Tibial nerve (tissue), 4 donors: ENCODE results near the gene TLX3. TPM values are rescaled to one million over a fixed set of nuclear protein-coding genes. Genes with fewer than 3 reads are reported as not detected.
"Not testable (repeated sequence)": the region's sequence is repeated elsewhere in the genome, so short reads cannot be mapped to it uniquely, and the experiment has no call there.

Source experiments
- DNase-seq, 2 donors: peaks; one replicate each; pipeline ENCODE4 v3.0.0-alpha.2; 2019; ENCODE audit warnings: low spot score in 2 of 2
- H3K27ac ChIP-seq, 4 donors: fragments of 200-600 bp; sonication (generic) in 3 of 4; one replicate each; pipeline ENCODE4 v1.5.1; 2017 to 2019; ENCODE audit warnings: mild to moderate bottlenecking in 1 of 4
- H3K27me3 ChIP-seq, 2 donors: fragments of 200-600 bp; sonication (generic) in 1 of 2; one replicate each; pipeline versions ENCODE4 v1.5.1 to v1.6.0; 2017 to 2019
- H3K36me3 ChIP-seq, 3 donors: fragments of 200-600 bp; sonication (generic); one replicate each; pipeline ENCODE4 v1.5.1; 2018 to 2019
- H3K4me1 ChIP-seq, 4 donors: fragments of 200-600 bp; sonication (generic) in 3 of 4; one replicate each; pipeline ENCODE4 v1.5.1; 2017 to 2019
- H3K4me3 ChIP-seq, 4 donors: fragments of 200-600 bp; sonication (generic) in 3 of 4; one replicate each; pipeline ENCODE4 v1.5.1; 2017 to 2019; ENCODE audit warnings: mild to moderate bottlenecking in 1 of 4, moderate library complexity in 1 of 4
- H3K9me3 ChIP-seq, 4 donors: fragments of 200-600 bp; sonication (generic) in 3 of 4; one replicate each; pipeline ENCODE4 v1.5.1; 2017 to 2019
- EP300 ChIP-seq, 2 donors: sonication (generic); formaldehyde crosslinking; IDR thresholded peaks; one replicate each; pipeline ENCODE4 v1.6.1; 2017; ENCODE audit warnings: antibody characterized with exemption in 2 of 2, mild to moderate bottlenecking in 1 of 2
- POLR2A ChIP-seq, 2 donors: fragments of 450-650 bp; IDR thresholded peaks; one replicate each; pipeline ENCODE4 v1.6.1; 2017; ENCODE audit warnings: antibody characterized with exemption in 2 of 2, mild to moderate bottlenecking in 2 of 2, moderate library complexity in 2 of 2
- WGBS, 2 donors: methylation state at CpG; one replicate each; pipeline ENCODE4 v1.1.5; 2018; 5-methylcytosine and 5-hydroxymethylcytosine counted together
- total RNA-seq, 4 donors: library from RNA; depleted of rRNA; stranded (reverse); fragments of >200 nt; gene quantifications; one replicate each; pipeline ENCODE4 v1.1.0, GENCODE V29; 2016
- TF ChIP-seq, protein P1 (sequence below), 5 experiments: fragments of 200-600 bp in 3 of 5; fragments of 450-650 bp in 2 of 5; sonication (generic) in 3 of 5; IDR thresholded peaks; one replicate each; pipeline ENCODE4 v1.5.1; 2016 to 2019; ENCODE audit warnings: antibody characterized with exemption in 5 of 5, mild to moderate bottlenecking in 3 of 5, moderate library complexity in 2 of 5

The TLX3 gene
- total RNA-seq, 4 donors from 2014 or later, result not detected

DNA sequence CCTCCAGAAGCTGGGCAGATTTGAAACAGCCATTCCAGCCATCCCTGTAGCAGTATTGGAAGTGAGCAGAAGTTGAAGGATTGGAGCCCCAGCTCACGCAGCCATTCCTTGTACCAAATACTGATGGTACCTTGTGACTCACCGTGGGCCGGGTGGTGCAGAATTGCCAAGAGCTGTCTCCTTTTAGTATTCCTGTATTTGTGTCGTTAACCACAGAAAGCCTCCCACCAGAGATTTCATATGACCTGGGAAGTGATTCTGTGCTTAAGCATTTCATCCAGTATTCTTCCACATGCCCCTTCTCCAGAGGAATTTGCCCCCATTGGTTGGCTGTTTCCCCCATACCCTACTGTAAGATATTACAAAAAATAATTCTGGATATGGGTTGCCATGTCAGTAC, 17.7 kb upstream of the TLX3 start:
- no peaks in the 10 kb centered on the region for H3K27me3 ChIP-seq
- H3K36me3 ChIP-seq, result no peaks in the 10 kb centered on the region
- H3K9me3 ChIP-seq, result no peaks in the 10 kb centered on the region
- no peaks in the 10 kb centered on the region for H3K4me1 ChIP-seq
- 92 to 95% methylated on average over 4 of the region's 4 CpGs for WGBS, 2 donors
- no peak for DNase-seq
- no peak for TF ChIP-seq POLR2A (IDR thresholded peaks at IDR 0.05)
- H3K4me3 ChIP-seq, result no peak overlapping the region
- no peak overlapping the region for H3K27ac ChIP-seq

GRCh38 chr5:171295299-171295698, 13.7 kb upstream of the TLX3 start:
- Histone ChIP-seq H3K9me3 (no peaks in the 10 kb centered on the region), H3K27ac (no peak overlapping the region), H3K4me1 (no peaks in the 10 kb centered on the region), H3K4me3 (no peak overlapping the region), H3K27me3 (no peaks in the 10 kb centered on the region), H3K36me3 (no peaks in the 10 kb centered on the region)
- DNase-seq, result no peak
- WGBS, 2 donors, result 53 to 54% methylated on average over 1 of the region's 1 CpG
- TF ChIP-seq POLR2A (IDR thresholded peaks at IDR 0.05) (no peak), EP300 (IDR thresholded peaks at IDR 0.05) (no peak)
- TF ChIP-seq, protein P1, sequence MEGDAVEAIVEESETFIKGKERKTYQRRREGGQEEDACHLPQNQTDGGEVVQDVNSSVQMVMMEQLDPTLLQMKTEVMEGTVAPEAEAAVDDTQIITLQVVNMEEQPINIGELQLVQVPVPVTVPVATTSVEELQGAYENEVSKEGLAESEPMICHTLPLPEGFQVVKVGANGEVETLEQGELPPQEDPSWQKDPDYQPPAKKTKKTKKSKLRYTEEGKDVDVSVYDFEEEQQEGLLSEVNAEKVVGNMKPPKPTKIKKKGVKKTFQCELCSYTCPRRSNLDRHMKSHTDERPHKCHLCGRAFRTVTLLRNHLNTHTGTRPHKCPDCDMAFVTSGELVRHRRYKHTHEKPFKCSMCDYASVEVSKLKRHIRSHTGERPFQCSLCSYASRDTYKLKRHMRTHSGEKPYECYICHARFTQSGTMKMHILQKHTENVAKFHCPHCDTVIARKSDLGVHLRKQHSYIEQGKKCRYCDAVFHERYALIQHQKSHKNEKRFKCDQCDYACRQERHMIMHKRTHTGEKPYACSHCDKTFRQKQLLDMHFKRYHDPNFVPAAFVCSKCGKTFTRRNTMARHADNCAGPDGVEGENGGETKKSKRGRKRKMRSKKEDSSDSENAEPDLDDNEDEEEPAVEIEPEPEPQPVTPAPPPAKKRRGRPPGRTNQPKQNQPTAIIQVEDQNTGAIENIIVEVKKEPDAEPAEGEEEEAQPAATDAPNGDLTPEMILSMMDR (IDR thresholded peaks at IDR 0.05), result no peak

DNA sequence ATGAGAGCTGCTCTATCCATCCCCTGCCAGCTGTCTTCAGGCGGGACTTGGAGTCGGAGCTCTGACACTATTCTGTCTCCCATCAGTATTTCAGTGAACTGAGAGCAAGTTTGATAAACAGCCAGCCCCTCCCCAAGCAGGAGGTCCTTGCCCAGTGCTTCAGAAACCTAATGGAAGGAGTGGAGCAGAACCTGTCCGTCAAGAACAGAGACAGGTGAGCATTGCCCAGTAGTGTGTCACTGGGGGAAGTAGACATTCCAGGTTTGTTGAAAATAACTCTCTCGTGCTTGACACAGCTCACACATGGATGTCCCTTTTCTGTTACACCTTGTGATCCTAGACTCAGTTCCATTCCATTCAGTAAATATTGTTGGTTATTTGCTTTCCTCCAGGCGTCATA, 13.2 kb upstream of the TLX3 start:
- 91 to 95% methylated on average over 5 of the region's 5 CpGs for WGBS, 2 donors
- DNase-seq, result no peak
- Histone ChIP-seq H3K9me3 (no peaks in the 10 kb centered on the region), H3K4me3 (no peak overlapping the region), H3K36me3 (no peaks in the 10 kb centered on the region), H3K27ac (no peak overlapping the region), H3K27me3 (no peaks in the 10 kb centered on the region), H3K4me1 (no peaks in the 10 kb centered on the region)
- TF ChIP-seq EP300 (IDR thresholded peaks at IDR 0.05) (no peak), POLR2A (IDR thresholded peaks at IDR 0.05) (no peak)
- TF ChIP-seq, protein P1 (IDR thresholded peaks at IDR 0.05), result no peak

- not testable (repeated sequence) for H3K36me3 ChIP-seq, H3K9me3 ChIP-seq, H3K27ac ChIP-seq, H3K4me3 ChIP-seq, H3K4me1 ChIP-seq, DNase-seq, H3K27me3 ChIP-seq
- 91 to 95% methylated on average over 6 of the region's 6 CpGs for WGBS, 2 donors
Measured at GRCh38 chr5:171297941-171298340, 11.1 kb upstream of the TLX3 start.

GRCh38 chr5:171299228-171299627, 9.8 kb upstream of the TLX3 start:
- DNase-seq, result no peak
- WGBS, 2 donors, result 82 to 86% methylated on average over 4 of the region's 4 CpGs
- H3K4me3 ChIP-seq, result no peak overlapping the region
- no peaks in the 10 kb centered on the region for H3K9me3 ChIP-seq
- H3K27me3 ChIP-seq, result peaks cover 0 to 9% of the 10 kb centered on the region in 2 donors
- no peaks in the 10 kb centered on the region for H3K4me1 ChIP-seq
- no peak for TF ChIP-seq POLR2A (IDR thresholded peaks at IDR 0.05)
- TF ChIP-seq, protein P1 (IDR thresholded peaks at IDR 0.05), result no peak
- TF ChIP-seq EP300 (IDR thresholded peaks at IDR 0.05), result no peak
- H3K36me3 ChIP-seq, result no peaks in the 10 kb centered on the region
- no peak overlapping the region for H3K27ac ChIP-seq

- H3K4me3 ChIP-seq, result no peak overlapping the region
- no peak overlapping the region for H3K27ac ChIP-seq
- DNase-seq, result no peak
- TF ChIP-seq EP300 (IDR thresholded peaks at IDR 0.05) (no peak), POLR2A (IDR thresholded peaks at IDR 0.05) (no peak)
- TF ChIP-seq, protein P1 (IDR thresholded peaks at IDR 0.05), result no peak
- no peaks in the 10 kb centered on the region for H3K36me3 ChIP-seq
- H3K4me1 ChIP-seq, result no peaks in the 10 kb centered on the region
- no peaks in the 10 kb centered on the region for H3K9me3 ChIP-seq
- WGBS, 2 donors, result 88 to 99% methylated on average over 2 of the region's 2 CpGs
- H3K27me3 ChIP-seq, result peaks cover 0 to 16% of the 10 kb centered on the region in 2 donors
Measured at GRCh38 chr5:171299851-171300250, 9.2 kb upstream of the TLX3 start.
